ENCODE results near the gene PARVG.

PARVG gene

DNA sequence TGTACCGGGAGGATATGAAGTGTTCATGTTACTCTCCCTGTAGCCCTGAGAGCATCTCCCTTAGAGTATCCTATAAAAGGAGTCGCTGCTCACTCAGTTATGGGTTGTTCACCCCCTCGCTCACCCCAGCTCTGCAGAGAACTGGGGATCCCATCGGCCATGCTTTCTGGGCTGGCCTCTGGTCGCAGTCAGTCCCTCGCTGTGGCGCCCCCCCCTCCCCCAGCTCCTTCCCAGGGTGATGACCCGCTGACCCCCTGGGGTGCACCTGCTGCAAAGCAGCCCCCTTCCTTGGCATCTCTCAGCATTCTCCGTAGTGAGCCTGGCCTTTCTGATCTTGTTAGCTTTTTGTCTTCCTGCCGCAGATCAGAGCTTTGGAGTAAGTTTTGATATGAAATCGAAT is 10.3 kb upstream of the PARVG start:
- TF ChIP-seq SIN3A (IDR thresholded peaks at IDR 0.05; ENCODE audit: borderline replicate concordance, insufficient read depth, low read length) (no peak), TAF1 (IDR thresholded peaks at IDR 0.05; ENCODE audit: borderline replicate concordance, insufficient read depth, low read length) (no peak), POLR2AphosphoS5 (IDR thresholded peaks at IDR 0.05; ENCODE audit: low read depth, low read length) (no peak), FOXP2 (optimal IDR thresholded peaks at IDR 0.05; ENCODE audit: borderline replicate concordance, extremely low read depth, extremely low read length, insufficient read depth) (no peak)
- TF ChIP-seq, protein P1, sequence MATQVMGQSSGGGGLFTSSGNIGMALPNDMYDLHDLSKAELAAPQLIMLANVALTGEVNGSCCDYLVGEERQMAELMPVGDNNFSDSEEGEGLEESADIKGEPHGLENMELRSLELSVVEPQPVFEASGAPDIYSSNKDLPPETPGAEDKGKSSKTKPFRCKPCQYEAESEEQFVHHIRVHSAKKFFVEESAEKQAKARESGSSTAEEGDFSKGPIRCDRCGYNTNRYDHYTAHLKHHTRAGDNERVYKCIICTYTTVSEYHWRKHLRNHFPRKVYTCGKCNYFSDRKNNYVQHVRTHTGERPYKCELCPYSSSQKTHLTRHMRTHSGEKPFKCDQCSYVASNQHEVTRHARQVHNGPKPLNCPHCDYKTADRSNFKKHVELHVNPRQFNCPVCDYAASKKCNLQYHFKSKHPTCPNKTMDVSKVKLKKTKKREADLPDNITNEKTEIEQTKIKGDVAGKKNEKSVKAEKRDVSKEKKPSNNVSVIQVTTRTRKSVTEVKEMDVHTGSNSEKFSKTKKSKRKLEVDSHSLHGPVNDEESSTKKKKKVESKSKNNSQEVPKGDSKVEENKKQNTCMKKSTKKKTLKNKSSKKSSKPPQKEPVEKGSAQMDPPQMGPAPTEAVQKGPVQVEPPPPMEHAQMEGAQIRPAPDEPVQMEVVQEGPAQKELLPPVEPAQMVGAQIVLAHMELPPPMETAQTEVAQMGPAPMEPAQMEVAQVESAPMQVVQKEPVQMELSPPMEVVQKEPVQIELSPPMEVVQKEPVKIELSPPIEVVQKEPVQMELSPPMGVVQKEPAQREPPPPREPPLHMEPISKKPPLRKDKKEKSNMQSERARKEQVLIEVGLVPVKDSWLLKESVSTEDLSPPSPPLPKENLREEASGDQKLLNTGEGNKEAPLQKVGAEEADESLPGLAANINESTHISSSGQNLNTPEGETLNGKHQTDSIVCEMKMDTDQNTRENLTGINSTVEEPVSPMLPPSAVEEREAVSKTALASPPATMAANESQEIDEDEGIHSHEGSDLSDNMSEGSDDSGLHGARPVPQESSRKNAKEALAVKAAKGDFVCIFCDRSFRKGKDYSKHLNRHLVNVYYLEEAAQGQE (IDR thresholded peaks at IDR 0.05; ENCODE audit: insufficient read depth in 1 of 2, low read depth in 2 of 2, low read length in 2 of 2): no peak

DNA sequence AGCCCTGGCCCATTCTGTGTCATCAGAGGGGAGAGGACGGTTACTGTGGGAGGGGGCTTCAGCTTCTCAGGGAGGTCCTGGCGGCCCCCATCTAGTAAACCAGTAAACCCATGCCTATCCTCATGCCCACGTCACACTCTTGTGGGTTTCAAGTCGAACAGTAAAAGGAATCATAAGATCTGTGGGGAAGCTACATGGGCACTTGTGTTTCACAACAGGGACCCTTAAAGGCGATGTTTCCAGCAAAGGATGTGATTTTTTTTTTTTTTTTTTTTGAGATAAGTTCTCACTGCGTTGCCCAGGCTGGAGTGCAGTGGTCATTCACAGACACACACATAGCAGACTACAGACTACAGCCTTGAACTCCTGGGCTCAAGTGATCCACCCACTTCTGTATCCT is 9.2 kb upstream of the PARVG start:
- TF ChIP-seq, protein P1 (IDR thresholded peaks at IDR 0.05; ENCODE audit: insufficient read depth in 1 of 2, low read depth in 2 of 2, low read length in 2 of 2): no peak
- TF ChIP-seq SIN3A (IDR thresholded peaks at IDR 0.05; ENCODE audit: borderline replicate concordance, insufficient read depth, low read length): no peak
- no peak for TF ChIP-seq FOXP2 (optimal IDR thresholded peaks at IDR 0.05; ENCODE audit: borderline replicate concordance, extremely low read depth, extremely low read length, insufficient read depth)
- TF ChIP-seq POLR2AphosphoS5 (IDR thresholded peaks at IDR 0.05; ENCODE audit: low read depth, low read length): no peak
- no peak for TF ChIP-seq TAF1 (IDR thresholded peaks at IDR 0.05; ENCODE audit: borderline replicate concordance, insufficient read depth, low read length)

DNA sequence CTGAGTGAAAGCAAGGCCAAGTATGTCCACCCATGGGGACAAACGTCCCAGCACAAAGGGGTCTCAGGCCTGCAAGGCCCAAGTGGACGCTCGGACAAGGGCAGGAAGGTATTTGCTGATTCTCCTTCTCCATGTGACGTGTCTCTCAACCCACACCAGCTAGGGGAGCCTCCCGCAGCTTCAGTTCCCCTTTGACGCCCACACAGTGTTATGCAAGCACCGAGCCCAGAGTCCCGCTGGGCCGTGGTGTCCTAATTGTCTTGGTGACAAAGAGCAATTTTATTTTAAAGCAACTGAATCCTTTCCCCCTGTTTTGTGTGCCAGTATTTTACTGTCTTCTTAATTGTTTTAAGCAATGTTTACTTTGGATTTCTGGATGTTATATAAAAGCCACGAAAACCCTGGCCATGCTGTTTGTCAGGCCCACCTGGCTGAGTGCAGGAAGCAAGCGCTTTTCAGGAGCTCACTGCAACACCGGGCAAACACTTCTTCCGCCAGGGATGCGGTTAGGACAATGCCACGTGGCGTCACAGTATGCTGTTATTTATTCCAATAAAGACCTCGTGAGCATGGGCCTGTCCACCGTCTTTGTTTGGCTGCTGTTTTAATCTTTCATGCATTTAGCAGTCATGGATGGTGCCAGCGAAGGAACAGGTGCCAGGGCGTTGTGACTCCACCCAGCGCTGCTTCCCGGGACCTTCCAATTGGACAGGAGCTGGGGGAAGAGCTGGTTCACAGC is 8.2 kb upstream of the PARVG start:
- TF ChIP-seq FOXP2 (optimal IDR thresholded peaks at IDR 0.05; ENCODE audit: borderline replicate concordance, extremely low read depth, extremely low read length, insufficient read depth): no peak
- TF ChIP-seq, protein P1 (IDR thresholded peaks at IDR 0.05; ENCODE audit: insufficient read depth in 1 of 2, low read depth in 2 of 2, low read length in 2 of 2): no peak
- no peak for TF ChIP-seq SIN3A (IDR thresholded peaks at IDR 0.05; ENCODE audit: borderline replicate concordance, insufficient read depth, low read length)

DNA sequence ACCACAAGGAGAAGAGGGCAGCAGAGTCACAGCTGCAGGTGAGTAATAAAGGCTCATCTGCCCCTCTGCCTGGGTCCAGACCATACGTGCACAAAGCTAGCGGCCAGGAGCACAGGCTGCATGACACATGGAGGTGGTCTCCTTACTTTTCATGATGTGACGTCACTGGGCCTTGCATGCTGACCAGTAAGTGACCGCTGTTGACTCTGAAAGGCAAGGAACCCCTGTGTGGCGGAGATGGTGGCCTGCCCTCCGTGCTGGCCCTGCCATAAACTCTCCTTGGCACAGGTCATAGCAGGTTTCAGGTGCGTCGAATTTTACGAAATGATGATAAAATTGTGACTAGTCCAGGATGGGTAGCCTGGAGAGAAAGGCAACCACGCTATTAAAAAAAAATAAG is 7.6 kb upstream of the PARVG start:
- TF ChIP-seq TAF1 (IDR thresholded peaks at IDR 0.05; ENCODE audit: borderline replicate concordance, insufficient read depth, low read length) (no peak), POLR2AphosphoS5 (IDR thresholded peaks at IDR 0.05; ENCODE audit: low read depth, low read length) (no peak), FOXP2 (optimal IDR thresholded peaks at IDR 0.05; ENCODE audit: borderline replicate concordance, extremely low read depth, extremely low read length, insufficient read depth) (no peak), SIN3A (IDR thresholded peaks at IDR 0.05; ENCODE audit: borderline replicate concordance, insufficient read depth, low read length) (no peak)
- TF ChIP-seq, protein P1 (IDR thresholded peaks at IDR 0.05; ENCODE audit: insufficient read depth in 1 of 2, low read depth in 2 of 2, low read length in 2 of 2): no peak

Measured in PFSK-1 (cell line).